ENCODE data around the gene CCDC85C.
A peak's percentile ranks its signal among the peaks of the same experiment; 100 is the strongest.

Gene CCDC85C

GRCh38 chr14:99628887-99629618, 25.0 kb upstream of the CCDC85C start:
- peak; percentile 25 to 57 (median 46) for DNase-seq

- no peak for DNase-seq
Observed at GRCh38 chr14:99627510-99628381, 23.7 kb upstream of the CCDC85C start.

- DNase-seq = no peak
Observed at GRCh38 chr14:99627100-99627499, 23.1 kb upstream of the CCDC85C start.

GRCh38 chr14:99626041-99626648, 22.1 kb upstream of the CCDC85C start:
- DNase-seq = no peak

GRCh38 chr14:99625476-99625875, 21.5 kb upstream of the CCDC85C start:
- no peak for DNase-seq

- no peak for DNase-seq
Observed at GRCh38 chr14:99624971-99625370, 21.0 kb upstream of the CCDC85C start.

- DNase-seq = no peak
Observed at GRCh38 chr14:99624024-99624423, 20.0 kb upstream of the CCDC85C start.

GRCh38 chr14:99621948-99622347, 17.9 kb upstream of the CCDC85C start:
- DNase-seq = no peak

GRCh38 chr14:99619835-99620834, 16.1 kb upstream of the CCDC85C start:
- no peak for DNase-seq

GRCh38 chr14:99616832-99617800, 13.1 kb upstream of the CCDC85C start:
- DNase-seq = no peak

- DNase-seq = no peak
Observed at GRCh38 chr14:99615497-99616157, 11.6 kb upstream of the CCDC85C start.

- no peak for DNase-seq
Observed at GRCh38 chr14:99612738-99613330, 8.8 kb upstream of the CCDC85C start.

- no peak for DNase-seq
Observed at GRCh38 chr14:99612071-99612737, 8.2 kb upstream of the CCDC85C start.

GRCh38 chr14:99611646-99612045, 7.6 kb upstream of the CCDC85C start:
- DNase-seq = no peak

- DNase-seq = no peak
Observed at GRCh38 chr14:99609245-99610170, 5.5 kb upstream of the CCDC85C start.

GRCh38 chr14:99608591-99608990, 4.6 kb upstream of the CCDC85C start:
- no peak for DNase-seq

- no peak for DNase-seq
Observed at GRCh38 chr14:99606359-99606758, 2.4 kb upstream of the CCDC85C start.

GRCh38 chr14:99605299-99605961, 1.4 kb upstream of the CCDC85C start:
- DNase-seq = peak; percentile 60 to 87 (median 79)

All from T-helper 1 cell (primary cell).